Measurements from ENCODE around the gene COPE.

COPE gene

DNA sequence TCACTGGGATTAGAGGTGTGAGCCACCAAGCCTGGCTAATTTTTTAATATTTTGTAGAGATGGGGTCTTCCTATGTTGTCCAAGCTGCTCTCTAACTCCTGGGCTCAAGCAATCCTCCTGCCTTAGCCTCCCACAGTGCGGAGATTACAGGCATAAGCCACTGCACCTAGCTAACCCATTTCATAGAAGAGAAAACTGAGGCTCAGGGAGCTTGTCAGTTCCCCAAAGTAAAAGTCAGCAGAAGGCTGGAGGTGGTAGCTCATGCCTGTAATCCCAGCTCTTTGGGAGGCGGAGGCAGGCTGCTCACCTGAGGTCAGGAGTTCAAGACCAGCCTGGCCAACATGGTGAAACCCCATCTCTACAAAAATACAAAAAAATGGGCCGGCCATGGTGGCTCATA is 30.7 kb upstream of the COPE start:
- TF ChIP-seq POLR2AphosphoS5 (IDR thresholded peaks at IDR 0.05; ENCODE audit: low read depth, low read length) (no peak), TAF1 (IDR thresholded peaks at IDR 0.05; ENCODE audit: borderline replicate concordance, low read depth, low read length) (no peak), POLR2A (IDR thresholded peaks at IDR 0.05; ENCODE audit: low read depth, low read length) (no peak)
- DNase-seq (ENCODE audit: insufficient read length) (no peak), FAIRE-seq (no peak)

DNA sequence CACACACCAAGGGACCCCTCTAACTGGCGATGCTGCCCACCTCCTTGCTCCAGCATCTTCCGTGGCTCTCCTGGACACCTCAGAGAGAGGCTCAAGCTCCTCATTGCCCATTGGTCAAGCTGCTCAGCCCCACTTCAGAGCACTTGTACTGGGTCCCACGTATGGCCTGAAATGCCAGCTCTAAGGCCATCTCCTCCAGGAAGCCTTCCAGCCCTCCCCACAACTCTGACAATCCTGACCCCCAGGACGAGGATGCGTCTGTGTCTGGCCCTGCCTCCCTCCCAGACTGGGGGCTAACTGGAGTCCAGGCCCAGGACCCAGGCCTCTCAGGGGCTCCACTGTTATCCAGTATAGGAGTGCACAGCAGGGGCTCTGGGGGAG is 29.8 kb upstream of the COPE start:
- TF ChIP-seq TAF1 (IDR thresholded peaks at IDR 0.05; ENCODE audit: borderline replicate concordance, low read depth, low read length) (no peak), POLR2AphosphoS5 (IDR thresholded peaks at IDR 0.05; ENCODE audit: low read depth, low read length) (no peak), POLR2A (IDR thresholded peaks at IDR 0.05; ENCODE audit: low read depth, low read length) (no peak)
- FAIRE-seq: no peak
- DNase-seq (ENCODE audit: insufficient read length): no peak

DNA sequence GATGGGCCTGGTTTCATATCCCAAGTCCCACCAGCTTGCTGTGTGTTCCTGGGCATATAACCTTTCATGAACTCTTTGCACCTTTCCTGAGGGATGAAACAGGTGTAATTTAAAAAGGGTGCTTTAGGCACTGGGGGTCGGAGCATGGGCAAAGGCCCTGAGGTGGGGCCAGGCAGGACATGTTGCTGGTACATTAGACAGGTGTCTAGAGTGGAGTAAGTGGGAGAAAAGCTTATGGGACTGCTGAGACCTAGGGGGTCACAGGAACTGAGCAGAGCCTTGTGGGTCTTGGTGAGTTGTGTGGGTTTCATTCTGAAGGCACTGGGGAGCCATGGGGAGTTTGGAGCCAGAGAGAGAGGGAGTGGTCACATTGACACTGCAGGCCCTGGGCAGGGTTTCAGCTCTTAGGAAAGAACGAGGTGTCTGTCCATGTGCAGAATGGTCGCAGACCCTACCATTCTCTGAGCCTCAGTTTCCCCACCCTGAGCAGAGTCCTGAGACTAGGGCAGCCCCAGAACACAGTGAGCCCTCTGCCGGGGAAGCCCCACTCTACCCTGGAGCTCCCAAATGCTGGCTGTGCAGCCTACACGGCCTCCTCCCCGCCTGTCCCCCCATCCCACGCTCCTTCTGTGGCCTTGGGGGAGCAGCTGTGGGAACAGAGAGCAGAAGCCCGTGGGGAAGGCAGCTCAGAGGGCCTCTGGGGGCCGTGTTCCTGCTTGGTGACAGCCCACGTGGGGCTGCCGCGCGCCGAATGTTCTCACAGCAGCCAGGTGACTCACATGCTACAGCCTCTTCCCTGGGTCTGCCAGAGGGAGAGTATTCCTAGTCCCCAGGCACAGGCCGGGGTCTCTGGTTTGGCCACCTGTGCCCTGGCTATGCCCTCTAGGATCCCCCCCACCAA is 29.1 kb upstream of the COPE start:
- no peak for DNase-seq (ENCODE audit: insufficient read length)
- no peak for TF ChIP-seq POLR2AphosphoS5 (IDR thresholded peaks at IDR 0.05; ENCODE audit: low read depth, low read length)
- no peak for FAIRE-seq

DNA sequence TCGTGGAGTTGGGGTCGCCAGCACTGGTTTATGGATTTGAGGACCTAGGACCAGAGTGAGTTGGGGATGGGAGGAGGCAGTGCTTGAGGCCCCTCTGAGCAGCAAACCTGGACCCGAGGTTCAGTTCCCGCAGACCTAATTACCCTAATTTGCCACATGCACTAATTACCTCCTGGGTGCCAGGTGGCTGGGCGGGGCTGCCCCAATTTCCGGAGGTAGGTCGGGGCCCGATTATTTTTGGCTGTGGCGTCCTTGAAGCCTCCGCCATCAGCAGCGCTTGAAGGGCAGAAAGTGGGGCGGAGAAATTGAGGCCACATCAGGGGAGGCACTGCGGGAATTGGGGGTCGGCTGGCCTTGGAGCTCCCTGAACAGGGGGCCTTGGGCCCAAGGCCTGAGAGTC is 27.7 kb upstream of the COPE start:
- no peak for DNase-seq (ENCODE audit: insufficient read length)
- no peak for TF ChIP-seq POLR2AphosphoS5 (IDR thresholded peaks at IDR 0.05; ENCODE audit: low read depth, low read length)
- no peak for TF ChIP-seq POLR2A (IDR thresholded peaks at IDR 0.05; ENCODE audit: low read depth, low read length)
- no peak for TF ChIP-seq TAF1 (IDR thresholded peaks at IDR 0.05; ENCODE audit: borderline replicate concordance, low read depth, low read length)
- FAIRE-seq: no peak

DNA sequence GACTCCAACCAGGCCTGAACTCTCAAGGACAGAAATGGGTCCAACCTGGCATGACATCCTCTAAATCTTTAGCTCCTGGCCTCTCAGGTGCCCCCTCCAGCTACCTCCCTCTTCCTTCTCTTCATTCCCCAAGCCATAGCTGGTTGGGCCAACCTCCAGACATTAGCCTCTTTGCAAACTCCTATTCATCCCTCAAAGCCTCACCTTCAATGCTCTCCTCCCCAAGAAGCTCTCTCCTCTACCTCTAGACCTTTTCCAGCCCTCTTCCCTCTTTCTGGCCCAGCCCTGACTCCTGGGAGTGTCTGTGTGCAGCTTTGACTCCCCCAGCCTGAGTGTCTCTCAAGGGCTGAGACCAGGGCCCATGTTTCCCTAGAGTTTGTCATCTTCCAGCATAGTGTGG is 27.1 kb upstream of the COPE start:
- FAIRE-seq (no peak), DNase-seq (ENCODE audit: insufficient read length) (no peak)
- no peak for TF ChIP-seq POLR2AphosphoS5 (IDR thresholded peaks at IDR 0.05; ENCODE audit: low read depth, low read length)
- TF ChIP-seq POLR2A (IDR thresholded peaks at IDR 0.05; ENCODE audit: low read depth, low read length): no peak
- no peak for TF ChIP-seq TAF1 (IDR thresholded peaks at IDR 0.05; ENCODE audit: borderline replicate concordance, low read depth, low read length)

DNA sequence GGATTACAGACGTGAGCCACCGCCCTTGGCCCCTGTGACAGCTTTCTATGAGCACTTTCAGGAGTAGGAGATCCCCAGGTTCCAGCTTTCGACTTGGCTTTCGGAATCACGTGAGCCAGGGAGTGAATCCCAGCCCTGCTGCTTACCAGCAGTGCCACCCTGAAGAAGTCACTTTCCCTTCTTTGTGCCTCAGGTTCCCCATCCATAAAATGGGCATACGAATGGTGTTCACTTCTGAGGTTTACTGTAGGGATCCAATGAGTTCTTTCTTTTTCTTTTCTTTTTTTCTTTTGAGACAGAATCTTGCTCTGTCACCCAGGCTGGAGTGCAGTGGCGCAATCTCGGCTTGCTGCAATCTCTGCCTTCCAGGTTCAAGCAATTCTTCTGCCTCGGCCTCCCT is 26.1 kb upstream of the COPE start:
- FAIRE-seq (no peak), DNase-seq (ENCODE audit: insufficient read length) (no peak)
- no peak for TF ChIP-seq TAF1 (IDR thresholded peaks at IDR 0.05; ENCODE audit: borderline replicate concordance, low read depth, low read length)
- no peak for TF ChIP-seq POLR2AphosphoS5 (IDR thresholded peaks at IDR 0.05; ENCODE audit: low read depth, low read length)
- no peak for TF ChIP-seq POLR2A (IDR thresholded peaks at IDR 0.05; ENCODE audit: low read depth, low read length)

DNA sequence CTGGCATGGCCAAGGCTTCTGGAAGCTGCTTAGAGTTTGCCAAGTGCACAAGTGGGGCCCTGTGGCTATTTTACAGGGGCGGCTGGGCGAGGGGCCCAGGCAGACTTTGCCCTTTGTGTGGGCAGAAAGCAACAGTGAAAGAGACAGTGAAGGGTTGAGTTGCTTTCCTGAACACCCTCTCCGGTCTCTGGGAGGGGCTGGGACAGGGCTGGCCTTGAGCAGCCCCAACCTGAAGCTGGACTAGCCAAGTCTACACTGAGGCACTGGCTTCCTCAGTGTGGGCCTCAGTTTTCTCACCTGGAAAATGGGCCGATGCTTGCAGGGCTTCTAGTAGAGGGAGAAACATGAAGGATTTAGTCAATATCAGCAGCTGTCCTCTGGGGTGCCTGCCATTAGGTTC is 24.3 kb upstream of the COPE start:
- FAIRE-seq (no peak), DNase-seq (ENCODE audit: insufficient read length) (no peak)
- TF ChIP-seq TAF1 (IDR thresholded peaks at IDR 0.05; ENCODE audit: borderline replicate concordance, low read depth, low read length) (no peak), POLR2A (IDR thresholded peaks at IDR 0.05; ENCODE audit: low read depth, low read length) (no peak), POLR2AphosphoS5 (IDR thresholded peaks at IDR 0.05; ENCODE audit: low read depth, low read length) (no peak)

DNA sequence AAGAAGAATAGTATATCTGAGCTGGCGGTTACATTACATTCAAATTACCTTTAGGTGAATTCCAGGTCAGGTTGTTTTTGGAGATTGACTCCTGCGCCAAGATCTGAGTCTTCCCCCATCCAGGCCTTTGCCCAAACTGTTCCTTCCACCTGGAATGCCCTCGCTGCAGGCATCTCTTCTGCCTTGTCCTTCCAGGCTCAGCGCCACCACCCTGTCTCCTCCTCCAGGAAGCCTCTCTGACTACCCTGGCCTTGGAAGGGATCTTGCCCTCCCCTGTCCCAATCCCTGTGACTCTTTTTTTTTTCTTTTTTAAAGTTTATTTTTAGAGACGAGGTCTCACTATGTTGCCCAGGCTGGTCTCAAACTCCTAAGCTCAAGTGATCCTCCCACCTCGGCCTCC is 23.5 kb upstream of the COPE start:
- no peak for DNase-seq (ENCODE audit: insufficient read length)
- TF ChIP-seq TAF1 (IDR thresholded peaks at IDR 0.05; ENCODE audit: borderline replicate concordance, low read depth, low read length): no peak
- TF ChIP-seq POLR2A (IDR thresholded peaks at IDR 0.05; ENCODE audit: low read depth, low read length): no peak
- no peak for TF ChIP-seq POLR2AphosphoS5 (IDR thresholded peaks at IDR 0.05; ENCODE audit: low read depth, low read length)
- no peak for FAIRE-seq

DNA sequence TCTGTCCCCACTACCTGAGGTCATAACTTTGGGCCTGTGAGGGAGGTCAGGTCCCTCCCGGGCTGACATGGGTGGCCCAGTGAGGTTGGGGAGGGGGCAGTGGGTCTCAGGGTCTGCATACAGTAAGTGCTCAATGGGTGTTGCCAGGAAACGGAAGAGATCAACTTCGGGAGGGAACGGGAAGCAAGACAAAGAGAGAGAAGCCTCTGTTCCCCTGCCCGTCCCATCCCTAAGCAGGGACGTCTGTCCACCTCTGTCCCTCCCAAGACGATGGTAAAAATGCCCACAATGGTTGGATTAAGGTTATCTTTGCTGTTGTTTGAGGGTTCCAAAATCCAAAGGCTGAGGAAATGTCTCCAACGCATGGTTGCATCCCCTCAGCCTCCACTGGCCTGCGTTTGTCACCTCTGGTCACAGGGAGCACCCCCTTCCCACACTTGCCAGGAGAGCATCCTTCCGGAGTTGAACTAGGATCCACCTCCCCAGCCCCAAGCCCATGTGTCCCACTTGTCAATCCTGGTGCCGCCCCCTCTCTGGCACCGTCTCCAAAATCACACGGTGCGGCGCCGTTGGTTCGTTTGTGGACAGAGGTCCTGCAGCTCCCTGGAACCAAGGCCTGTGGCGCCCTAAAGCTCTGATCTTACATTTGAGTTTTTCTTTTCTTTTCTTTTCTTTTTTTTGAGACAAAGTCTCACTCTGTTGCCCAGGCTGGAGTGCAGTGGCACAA is 22.6 kb upstream of the COPE start:
- no peak for TF ChIP-seq TAF1 (IDR thresholded peaks at IDR 0.05; ENCODE audit: borderline replicate concordance, low read depth, low read length)
- no peak for TF ChIP-seq POLR2A (IDR thresholded peaks at IDR 0.05; ENCODE audit: low read depth, low read length)
- no peak for TF ChIP-seq POLR2AphosphoS5 (IDR thresholded peaks at IDR 0.05; ENCODE audit: low read depth, low read length)
- DNase-seq (ENCODE audit: insufficient read length) (no peak), FAIRE-seq (no peak)

DNA sequence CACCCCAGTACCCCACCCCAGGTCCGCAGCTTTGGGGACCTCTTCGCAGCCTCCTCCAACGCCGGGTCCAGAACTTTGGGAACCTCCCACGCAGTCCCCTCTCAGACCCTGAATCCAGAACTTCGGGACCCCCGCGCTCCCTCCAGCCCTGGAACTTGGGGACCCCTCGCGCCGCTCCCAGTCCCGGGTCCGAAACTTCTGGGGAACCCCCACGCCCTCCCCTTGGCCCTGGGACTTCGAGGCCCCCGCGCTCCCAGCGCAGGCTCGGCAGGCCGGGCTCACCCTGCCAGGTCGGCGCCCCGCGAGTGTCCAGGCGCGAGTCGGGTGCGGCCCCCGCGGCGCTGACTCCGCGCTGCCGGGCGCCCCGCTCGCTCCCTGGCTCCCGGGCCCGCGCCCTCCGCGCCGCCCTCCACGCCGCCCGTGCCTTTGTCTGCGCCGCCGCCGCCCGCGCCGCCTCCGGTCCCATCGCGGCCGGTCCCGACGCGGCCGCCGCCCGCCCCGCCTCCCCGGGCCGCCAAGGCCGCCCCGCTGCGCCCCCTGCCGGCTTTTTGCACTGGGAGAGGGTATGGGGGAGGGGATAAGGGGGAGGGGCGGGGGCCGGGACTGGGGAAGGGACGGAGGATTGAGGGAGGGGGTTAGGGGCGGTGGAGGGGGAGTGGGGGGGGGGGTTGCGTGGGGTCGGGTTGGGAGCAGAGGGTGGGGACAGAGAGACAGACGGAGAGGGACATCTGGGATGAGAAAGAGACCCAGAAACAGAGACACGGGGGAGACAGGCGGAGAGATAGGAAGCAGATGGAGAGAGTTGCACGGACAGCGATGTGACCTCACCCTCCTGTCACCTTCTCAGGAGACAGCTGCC is 21.8 kb upstream of the COPE start, which contains the start of gene HOMER3:
Gene HOMER3, minus strand, starts transcription at position 449 of the 859 bp plus-strand sequence. CDS start 2,235 bp downstream, outside the sequence.
- FAIRE-seq (no peak), DNase-seq (ENCODE audit: insufficient read length) (peak; percentile 90)
- TF ChIP-seq POLR2A (IDR thresholded peaks at IDR 0.05; ENCODE audit: low read depth, low read length): no peak
- no peak for TF ChIP-seq TAF1 (IDR thresholded peaks at IDR 0.05; ENCODE audit: borderline replicate concordance, low read depth, low read length)

Data from GM12892 (cell line).